HepG2 (cell line): ENCODE measurements around the gene HDHD3. TPM values are rescaled to one million over a fixed set of nuclear protein-coding genes. Genes with fewer than 3 reads are reported as not detected.
"Not testable (repeated sequence)": the region's sequence is repeated elsewhere in the genome, so short reads cannot be mapped to it uniquely, and the experiment has no call there.

Experiments used
- ATAC-seq: fragments of 200-7000 bp; cut with Tn5 transposase; 3 replicates; pipeline ENCODE4 v1.9.1; 2020; ENCODE audit warnings: mild to moderate bottlenecking, moderate library complexity
- BruUV-seq: library from RNA; stranded (reverse); fragments of 400-500 nt; replicated peaks from 2 replicates; lab custom pipeline; 2021; lab: Mats Ljungman, UMichigan
- CTCF ChIA-PET: fragments of 300-600 bp; formaldehyde crosslinking; extraction: SDS; loops from one replicate; lab custom pipeline; 2021; ENCODE audit warnings: low total read pairs, inconsistent platforms, low intra/inter-chr PET ratio; lab: Yijun Ruan, JAX
- POLR2A ChIA-PET: fragments of 350-600 bp; sonication (Branson Sonifier 250); formaldehyde crosslinking; loops from one replicate; lab custom pipeline; 2020; ENCODE audit warnings: antibody characterized with exemption, inconsistent platforms; lab: Yijun Ruan, JAX
- DNase-seq: peaks from one replicate; pipeline ENCODE4 v3.0.0-alpha.2; 2015; ENCODE audit warnings: low spot score
- FAIRE-seq: peaks from 3 replicates; lab custom pipeline; 2011; peaks lifted over from hg19 to GRCh38; lab: Jason Lieb, UNC
- H2AFZ ChIP-seq: one replicate; pipeline ENCODE4 v1.6.1; 2011; ENCODE audit warnings: low read length, inconsistent platforms
- H3K27ac ChIP-seq: fragments of 300-600 bp; 3 replicates; pipeline ENCODE4 v1.8.0; 2011; ENCODE audit warnings: mixed run types, mild to moderate bottlenecking, mixed read lengths, low read length, inconsistent platforms; ENCODE audit not compliant: insufficient read depth; ENCODE audit errors: extremely low read length
- H3K27me3 ChIP-seq, 2 experiments: fragments of 200-600 bp in 1 of 2; 2 replicates in 1 of 2; 3 replicates in 1 of 2; pipeline versions ENCODE4 v1.6.0 to v1.8.0; 2011; ENCODE audit warnings: low read length in 2 of 2, mild to moderate bottlenecking in 2 of 2, moderate library complexity in 2 of 2, inconsistent platforms in 1 of 2; ENCODE audit not compliant: insufficient read depth in 2 of 2, control insufficient read depth in 1 of 2
- H3K36me3 ChIP-seq, 2 experiments: fragments of 200-600 bp in 1 of 2; replicated peaks in 1 of 2; 2 replicates in 1 of 2; 3 replicates in 1 of 2; pipeline versions ENCODE4 v1.5.1 to v1.8.0; 2011; ENCODE audit warnings: low read length in 2 of 2, inconsistent platforms in 1 of 2; ENCODE audit not compliant: insufficient read depth in 2 of 2, control insufficient read depth in 1 of 2
- H3K4me1 ChIP-seq: 2 replicates; pipeline ENCODE4 v1.5.1; 2012; ENCODE audit warnings: low read length, inconsistent platforms; ENCODE audit not compliant: insufficient read depth
- H3K4me2 ChIP-seq: 2 replicates; pipeline ENCODE4 v1.6.0; 2011; ENCODE audit warnings: low read depth, low read length, inconsistent platforms
- H3K4me3 ChIP-seq, 3 experiments: fragments of 200-600 bp in 1 of 3; sonication (generic), shearing (Covaris generic) in 1 of 3; replicated peaks in 1 of 3; 2 replicates each; pipeline ENCODE4 v1.5.1; 2011 to 2016; ENCODE audit warnings: low read length in 3 of 3, inconsistent platforms in 2 of 3, low read depth in 2 of 3, mild to moderate bottlenecking in 2 of 3, control low read depth in 1 of 3, mixed read lengths in 1 of 3; ENCODE audit not compliant: insufficient read depth in 1 of 3
- H3K79me2 ChIP-seq: one replicate; pipeline ENCODE4 v1.6.1; 2011; ENCODE audit warnings: low read length, inconsistent platforms; ENCODE audit not compliant: insufficient read depth
- H3K9ac ChIP-seq: 2 replicates; pipeline ENCODE4 v1.6.0; 2011; ENCODE audit warnings: mild to moderate bottlenecking, low read depth, low read length, inconsistent platforms; ENCODE audit not compliant: insufficient read depth
- H3K9me3 ChIP-seq: 2 replicates; pipeline ENCODE4 v1.5.1; 2012; ENCODE audit warnings: mild to moderate bottlenecking, low read length
- H4K20me1 ChIP-seq: 2 replicates; pipeline ENCODE4 v1.6.0; 2011; ENCODE audit warnings: inconsistent platforms, mild to moderate bottlenecking, low read length, moderate library complexity; ENCODE audit not compliant: insufficient read depth
- FOXA1 ChIP-seq, 2 experiments: fragments of 450-650 bp in 1 of 2; sonication (generic) in 1 of 2; formaldehyde crosslinking in 1 of 2; IDR thresholded peaks; 2 replicates each; pipeline versions ENCODE4 v1.4.0 to v1.6.1; 2016 to 2020; ENCODE audit warnings: missing genetic modification reagents in 1 of 2
- FOXA3 ChIP-seq: IDR thresholded peaks from 2 replicates; pipeline ENCODE4 v1.6.1; 2016; ENCODE audit warnings: missing genetic modification reagents, missing compliant biosample characterization
- GATAD2A ChIP-seq: IDR thresholded peaks from 2 replicates; pipeline ENCODE4 v1.6.1; 2016
- KDM6A ChIP-seq: IDR thresholded peaks from 2 replicates; pipeline ENCODE4 v1.6.1; 2016; ENCODE audit warnings: low read depth
- KLF16 ChIP-seq, 2 experiments: sonication (generic) in 1 of 2; formaldehyde crosslinking in 1 of 2; IDR thresholded peaks; 2 replicates each; pipeline versions ENCODE4 v1.6.1 to v1.8.0; 2016 to 2023; ENCODE audit warnings: missing genetic modification reagents in 2 of 2, missing compliant biosample characterization in 1 of 2
- NR2F2 ChIP-seq: IDR thresholded peaks from 2 replicates; pipeline ENCODE4 v1.6.1; 2012; ENCODE audit warnings: low read depth, inconsistent platforms, borderline replicate concordance
- PHF5A ChIP-seq: IDR thresholded peaks from one replicate; pipeline ENCODE4 v1.6.1; 2018; ENCODE audit warnings: low read depth, missing genetic modification reagents; ENCODE audit not compliant: unreplicated experiment
- RAD21 ChIP-seq: fragments of 450-650 bp; formaldehyde crosslinking; IDR thresholded peaks from 2 replicates; pipeline ENCODE4 v1.5.0; 2020; ENCODE audit warnings: mild to moderate bottlenecking
- RBFOX2 ChIP-seq: fragments of 200-400 bp; formaldehyde crosslinking; IDR thresholded peaks from 2 replicates; pipeline ENCODE4 v1.6.1; 2017; ENCODE audit warnings: low read depth, mild to moderate bottlenecking, low read length
- SOX13 ChIP-seq, 3 experiments: fragments of 450-650 bp in 1 of 3; sonication (generic) in 1 of 3; formaldehyde crosslinking in 1 of 3; IDR thresholded peaks in 2 of 3; conservative IDR thresholded peaks in 1 of 3; 2 replicates each; pipeline versions ENCODE4 v1.5.0 to v1.6.1; 2016 to 2020; ENCODE audit warnings: antibody characterized with exemption in 1 of 3, mild to moderate bottlenecking in 1 of 3, missing compliant biosample characterization in 1 of 3, missing genetic modification reagents in 1 of 3, moderate library complexity in 1 of 3
- ZNF205 ChIP-seq: IDR thresholded peaks from 2 replicates; pipeline ENCODE4 v1.6.1; 2018; ENCODE audit warnings: missing biosample characterization, missing genetic modification reagents
- ZNF383 ChIP-seq: sonication (generic); formaldehyde crosslinking; IDR thresholded peaks from 2 replicates; pipeline ENCODE4 v1.4.0; 2020; ENCODE audit warnings: missing genetic modification reagents, mild to moderate bottlenecking, borderline replicate concordance
- WGBS: methylation state at CpG from one replicate; pipeline ENCODE4 v1.1.6; 2017; ENCODE audit warnings: low lambda C conversion rate; 5-methylcytosine and 5-hydroxymethylcytosine counted together
- in situ Hi-C: cut with HindIII; loops from 2 replicates; pipeline ENCODE4 v1.10.0; 2017; ENCODE audit warnings: low pct_unique_long_range_greater_than_20kb; ENCODE audit not compliant: extremely low pct_ligation_motif_present
- intact Hi-C: fragments of 100-400 bp; cut with micrococcal nuclease; formaldehyde crosslinking; loops from one replicate; pipeline ENCODE4 v1.10.0; 2022; ENCODE audit not compliant: unreplicated experiment
- polyA plus RNA-seq, 8 experiments: library from polyadenylated mRNA; depleted of rRNA in 3 of 8; stranded (reverse) in 7 of 8; unstranded in 1 of 8; fragments of >200 nt; fragmentation: Illumina TruSeq in 4 of 8; extraction: Trizol in 4 of 8; gene quantifications; 2 replicates each; pipeline versions ENCODE4 v1.2.1 to v1.2.3, GENCODE V29; 2011 to 2016; ENCODE audit warnings: low read depth in 4 of 8, missing spikeins in 1 of 8, mixed read lengths in 1 of 8; ENCODE audit not compliant: insufficient read depth in 1 of 8
- total RNA-seq, 5 experiments: library from RNA; depleted of rRNA; stranded (reverse); fragments of >200 nt; fragmentation: Illumina TruSeq; extraction: Trizol; gene quantifications; 2 replicates each; pipeline ENCODE4 v1.2.3, GENCODE V29; 2016; ENCODE audit warnings: low read depth in 1 of 5
- TF ChIP-seq, protein P1 (sequence below): IDR thresholded peaks from 2 replicates; pipeline ENCODE4 v1.6.1; 2016; ENCODE audit warnings: missing compliant biosample characterization, missing genetic modification reagents, borderline replicate concordance
- TF ChIP-seq, protein P2 (sequence below): sonication (generic); formaldehyde crosslinking; IDR thresholded peaks from 2 replicates; pipeline ENCODE4 v1.8.0; 2022; ENCODE audit warnings: mild to moderate bottlenecking, missing genetic modification reagents, moderate library complexity

HDHD3 gene
- total and polyA plus RNA-seq, 2 of the 13 experiments (the other 11 are each of a cell fraction or from before 2014, with no cell fraction given): 23.1 to 38.5 TPM

DNA sequence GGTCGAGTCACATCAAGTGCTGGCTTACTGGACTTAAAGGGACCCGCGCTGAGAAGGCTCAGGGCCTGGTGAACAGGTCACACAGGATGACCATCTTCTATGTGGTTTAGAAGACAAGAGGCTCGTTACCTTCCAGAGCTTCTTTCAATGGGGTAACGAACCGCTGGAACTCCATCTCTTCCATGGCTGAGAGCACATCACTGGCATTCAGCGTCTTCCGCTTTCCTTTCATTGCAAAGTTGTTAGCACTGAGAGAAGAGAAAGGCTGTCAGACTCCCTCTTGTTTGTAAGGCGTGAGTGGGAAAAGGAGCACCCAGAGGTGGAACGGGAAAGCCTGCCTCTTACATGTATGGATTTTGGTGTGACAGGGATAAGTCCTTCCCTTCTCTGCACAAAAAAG, 32.7 kb upstream of the HDHD3 start:
- in situ Hi-C loops: no loop called here
- POLR2A ChIA-PET: interaction anchor here (0.8 to 3.6 kb wide), 22 partner anchors 9 to 245 kb away, joined by 3 to 50 read pairs (median 4); partner anchors contain the start of genes ALAD, CDC26, FKBP15 and HDHD3

DNA sequence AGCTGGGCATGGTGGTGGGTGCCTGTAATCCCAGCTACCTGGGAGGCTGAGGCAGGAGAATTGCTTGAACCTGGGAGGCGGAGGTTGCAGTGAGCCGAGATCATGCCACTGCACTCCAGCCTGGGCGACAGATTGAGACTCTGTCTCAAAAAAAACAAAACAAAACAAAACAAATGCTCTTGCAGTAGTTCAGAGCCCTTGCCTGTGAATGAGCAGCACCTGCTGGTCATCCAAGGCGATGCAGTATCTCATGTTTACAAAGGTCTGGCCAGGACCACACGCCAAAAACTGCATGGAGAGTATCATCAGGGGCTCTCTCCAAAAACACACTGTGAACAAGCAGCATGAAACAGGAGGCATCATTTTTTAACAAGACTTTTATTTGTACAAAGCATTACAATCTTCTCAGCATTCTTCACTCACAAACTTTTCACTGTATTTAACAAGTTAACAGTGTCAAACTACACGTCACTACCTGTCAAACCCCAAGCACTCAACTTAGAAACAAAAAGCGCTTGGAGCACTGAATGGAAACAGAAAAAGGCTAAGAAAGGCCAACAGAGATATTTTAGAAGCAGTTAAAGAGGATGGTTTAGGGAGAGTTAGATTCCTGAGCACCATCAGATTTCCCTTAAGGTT, 30.2 kb upstream of the HDHD3 start:
- H3K9me3 ChIP-seq; H3K4me2 ChIP-seq; H3K4me3 ChIP-seq; H3K9ac ChIP-seq; in situ Hi-C loops; H2AFZ ChIP-seq; BruUV-seq; H3K27me3 ChIP-seq; H4K20me1 ChIP-seq; H3K27ac ChIP-seq; TF ChIP-seq SOX13, FOXA1 (IDR thresholded peaks at IDR 0.05): not testable (repeated sequence)
- DNase-seq (peak; percentile 65), ATAC-seq (peak; percentile 59), FAIRE-seq (peak; percentile 71)
- intact Hi-C loops: loop anchor here (1.0 to 10.0 kb wide), 3 partner anchors 52 to 132 kb away; partner anchors contain the start of genes CDC26 and PRPF4
- Histone ChIP-seq H3K4me1 (peaks cover 37% of the 10 kb centered on the region), H3K36me3 (peaks cover 0 to 19% of the 10 kb centered on the region in 2 experiments; a peak in 3 of 5 replicates), H3K79me2 (peaks cover 12% of the 10 kb centered on the region)
- 47% methylated on average over 7 of the region's 7 CpGs for WGBS
- ChIA-PET CTCF (interaction anchor here (0.9 to 4.4 kb wide), 6 partner anchors 44 to 133 kb away, joined by 3 to 28 read pairs (median 6); no protein-coding TSS in a partner anchor), POLR2A (interaction anchor here (1.1 to 2.2 kb wide), 2 partner anchors 20 to 243 kb away, joined by 3 to 6 read pairs; no protein-coding TSS in a partner anchor)
- TF ChIP-seq SOX13 (CRISPR knock-in tag; conservative IDR thresholded peaks at IDR 0.05 in 1 of 2, IDR thresholded peaks at IDR 0.05 in 1 of 2) (peak in 1 of 2 experiments; percentile 16; a peak in 1 of 4 replicates), ZNF205 (CRISPR knock-in tag) (0 out of 2 replicates have a peak, but pooled peaks have one; percentile 29), FOXA1 (CRISPR knock-in tag; IDR thresholded peaks at IDR 0.05) (peak; percentile 92), KLF16 (CRISPR knock-in tag; IDR thresholded peaks at IDR 0.05) (peak in 1 of 2 experiments; percentile 52; a peak in 1 of 4 replicates), RAD21 (peak; percentile 89), GATAD2A (peak; percentile 18; the same call in 1 of the 2 replicates), FOXA3 (CRISPR knock-in tag) (peak; percentile 89)
- TF ChIP-seq, protein P1, sequence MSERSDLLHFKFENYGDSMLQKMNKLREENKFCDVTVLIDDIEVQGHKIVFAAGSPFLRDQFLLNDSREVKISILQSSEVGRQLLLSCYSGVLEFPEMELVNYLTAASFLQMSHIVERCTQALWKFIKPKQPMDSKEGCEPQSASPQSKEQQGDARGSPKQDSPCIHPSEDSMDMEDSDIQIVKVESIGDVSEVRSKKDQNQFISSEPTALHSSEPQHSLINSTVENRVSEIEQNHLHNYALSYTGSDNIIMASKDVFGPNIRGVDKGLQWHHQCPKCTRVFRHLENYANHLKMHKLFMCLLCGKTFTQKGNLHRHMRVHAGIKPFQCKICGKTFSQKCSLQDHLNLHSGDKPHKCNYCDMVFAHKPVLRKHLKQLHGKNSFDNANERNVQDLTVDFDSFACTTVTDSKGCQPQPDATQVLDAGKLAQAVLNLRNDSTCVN: peak; percentile 32; the same call in 1 of the 2 replicates

More for the DNA sequence above, 32.7 kb upstream of the HDHD3 start:
- TF ChIP-seq RBFOX2 (no peak), KDM6A (CRISPR knock-in tag) (no peak), PHF5A (CRISPR knock-in tag) (no peak), NR2F2 (no peak), ZNF383 (CRISPR knock-in tag) (0 out of 2 replicates have a peak, but pooled peaks have one; percentile 2)
- TF ChIP-seq, protein P2, sequence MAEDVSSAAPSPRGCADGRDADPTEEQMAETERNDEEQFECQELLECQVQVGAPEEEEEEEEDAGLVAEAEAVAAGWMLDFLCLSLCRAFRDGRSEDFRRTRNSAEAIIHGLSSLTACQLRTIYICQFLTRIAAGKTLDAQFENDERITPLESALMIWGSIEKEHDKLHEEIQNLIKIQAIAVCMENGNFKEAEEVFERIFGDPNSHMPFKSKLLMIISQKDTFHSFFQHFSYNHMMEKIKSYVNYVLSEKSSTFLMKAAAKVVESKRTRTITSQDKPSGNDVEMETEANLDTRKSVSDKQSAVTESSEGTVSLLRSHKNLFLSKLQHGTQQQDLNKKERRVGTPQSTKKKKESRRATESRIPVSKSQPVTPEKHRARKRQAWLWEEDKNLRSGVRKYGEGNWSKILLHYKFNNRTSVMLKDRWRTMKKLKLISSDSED (CRISPR knock-in tag): no peak
- Histone ChIP-seq H3K79me2 (peaks cover 12% of the 10 kb centered on the region), H2AFZ (no peak overlapping the region), H3K4me1 (peaks cover 37% of the 10 kb centered on the region), H3K36me3 (peaks cover 0 to 19% of the 10 kb centered on the region in 2 experiments; a peak in 3 of 5 replicates), H4K20me1 (no peaks in the 10 kb centered on the region), H3K9me3 (no peaks in the 10 kb centered on the region), H3K27ac (peak overlapping the region; percentile 91), H3K4me3 (peak overlapping the region; percentile 91 to 98 (median 95)), H3K4me2 (peak overlapping the region; percentile 86), H3K9ac (peak overlapping the region; percentile 93), H3K27me3 (no peaks in the 10 kb centered on the region; a peak in 1 of 5 replicates)
- BruUV-seq: TSS peak; percentile 73
- ATAC-seq (no peak), FAIRE-seq (no peak), DNase-seq (no peak)
- 41% methylated on average over 10 of the region's 10 CpGs for WGBS
- intact Hi-C loops: loop anchor here (10.0 kb wide), 1 partner anchor 135 kb away; the partner anchor contains the start of genes CDC26 and PRPF4
- CTCF ChIA-PET: no interaction called here
